ENCODE results near the gene GPR78. TPM values are rescaled to one million over a fixed set of nuclear protein-coding genes. Genes with fewer than 3 reads are reported as not detected.

The GPR78 gene
- 0.14 and 1.3 TPM in 2 replicates for total RNA-seq

GRCh38 chr4:8580321-8581093 lies at the start of gene GPR78:
TSS of gene GPR78 (plus strand) at chr4:8580392. CDS start at chr4:8580983, 591 bp downstream.

GRCh38 chr4:8592366-8593263 lies 12.4 kb downstream of the GPR78 start, which contains the start of gene CPZ:
TSS of gene CPZ (plus strand) at chr4:8592765. CDS start at chr4:8592834, 69 bp downstream.

Other genes starting within 250 kb of the GPR78 start
- gene ACOX3, start 139.7 kb upstream of the GPR78 start, total RNA-seq, result 17.9 and 29.3 TPM in 2 replicates
- 18.0 and 19.7 TPM in 2 replicates for gene TRMT44, start 139.6 kb upstream of the GPR78 start, total RNA-seq
- gene CPZ, start 12.4 kb downstream of the GPR78 start, total RNA-seq, result 1.6 and 50.3 TPM in 2 replicates

All from placental pericyte (primary cell).